ENCODE results near the gene ADAMTS7. TPM values are rescaled to one million over a fixed set of nuclear protein-coding genes. Genes with fewer than 3 reads are reported as not detected.

Gene ADAMTS7
- total and polyA plus RNA-seq, 2 of the 13 experiments (the other 11 are each of a cell fraction or from before 2014, with no cell fraction given), result 0.09 to 0.12 TPM

GRCh38 chr15:78740904-78741274 is 70.4 kb downstream of the ADAMTS7 start (continued):
- no peak for TF ChIP-seq ZNF615 (CRISPR knock-in tag; IDR thresholded peaks at IDR 0.05; ENCODE audit: borderline replicate concordance)
- TF ChIP-seq MED1 (CRISPR knock-in tag; IDR thresholded peaks at IDR 0.05), result no peak
- TF ChIP-seq NR2C2 (CRISPR knock-in tag; IDR thresholded peaks at IDR 0.05; ENCODE audit: borderline replicate concordance), result no peak
- TF ChIP-seq, protein P1, sequence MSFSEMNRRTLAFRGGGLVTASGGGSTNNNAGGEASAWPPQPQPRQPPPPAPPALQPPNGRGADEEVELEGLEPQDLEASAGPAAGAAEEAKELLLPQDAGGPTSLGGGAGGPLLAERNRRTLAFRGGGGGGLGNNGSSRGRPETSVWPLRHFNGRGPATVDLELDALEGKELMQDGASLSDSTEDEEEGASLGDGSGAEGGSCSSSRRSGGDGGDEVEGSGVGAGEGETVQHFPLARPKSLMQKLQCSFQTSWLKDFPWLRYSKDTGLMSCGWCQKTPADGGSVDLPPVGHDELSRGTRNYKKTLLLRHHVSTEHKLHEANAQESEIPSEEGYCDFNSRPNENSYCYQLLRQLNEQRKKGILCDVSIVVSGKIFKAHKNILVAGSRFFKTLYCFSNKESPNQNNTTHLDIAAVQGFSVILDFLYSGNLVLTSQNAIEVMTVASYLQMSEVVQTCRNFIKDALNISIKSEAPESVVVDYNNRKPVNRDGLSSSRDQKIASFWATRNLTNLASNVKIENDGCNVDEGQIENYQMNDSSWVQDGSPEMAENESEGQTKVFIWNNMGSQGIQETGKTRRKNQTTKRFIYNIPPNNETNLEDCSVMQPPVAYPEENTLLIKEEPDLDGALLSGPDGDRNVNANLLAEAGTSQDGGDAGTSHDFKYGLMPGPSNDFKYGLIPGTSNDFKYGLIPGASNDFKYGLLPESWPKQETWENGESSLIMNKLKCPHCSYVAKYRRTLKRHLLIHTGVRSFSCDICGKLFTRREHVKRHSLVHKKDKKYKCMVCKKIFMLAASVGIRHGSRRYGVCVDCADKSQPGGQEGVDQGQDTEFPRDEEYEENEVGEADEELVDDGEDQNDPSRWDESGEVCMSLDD (CRISPR knock-in tag; IDR thresholded peaks at IDR 0.05; ENCODE audit: borderline replicate concordance), result no peak
- TF ChIP-seq, protein P2, sequence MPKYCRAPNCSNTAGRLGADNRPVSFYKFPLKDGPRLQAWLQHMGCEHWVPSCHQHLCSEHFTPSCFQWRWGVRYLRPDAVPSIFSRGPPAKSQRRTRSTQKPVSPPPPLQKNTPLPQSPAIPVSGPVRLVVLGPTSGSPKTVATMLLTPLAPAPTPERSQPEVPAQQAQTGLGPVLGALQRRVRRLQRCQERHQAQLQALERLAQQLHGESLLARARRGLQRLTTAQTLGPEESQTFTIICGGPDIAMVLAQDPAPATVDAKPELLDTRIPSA (CRISPR knock-in tag; IDR thresholded peaks at IDR 0.05; ENCODE audit: borderline replicate concordance), result no peak
- TF ChIP-seq NR2F6 (IDR thresholded peaks at IDR 0.05), result no peak
- TF ChIP-seq NR2F6 (CRISPR knock-in tag; IDR thresholded peaks at IDR 0.05), result no peak
- TF ChIP-seq ZNF292 (CRISPR knock-in tag; IDR thresholded peaks at IDR 0.05; ENCODE audit: borderline replicate concordance, low read depth), result no peak
- TF ChIP-seq, protein P3, sequence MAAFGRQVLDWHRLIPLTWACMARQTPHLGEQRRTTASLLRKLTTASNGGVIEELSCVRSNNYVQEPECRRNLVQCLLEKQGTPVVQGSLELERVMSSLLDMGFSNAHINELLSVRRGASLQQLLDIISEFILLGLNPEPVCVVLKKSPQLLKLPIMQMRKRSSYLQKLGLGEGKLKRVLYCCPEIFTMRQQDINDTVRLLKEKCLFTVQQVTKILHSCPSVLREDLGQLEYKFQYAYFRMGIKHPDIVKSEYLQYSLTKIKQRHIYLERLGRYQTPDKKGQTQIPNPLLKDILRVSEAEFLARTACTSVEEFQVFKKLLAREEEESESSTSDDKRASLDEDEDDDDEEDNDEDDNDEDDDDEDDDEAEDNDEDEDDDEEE (CRISPR knock-in tag; IDR thresholded peaks at IDR 0.05), result no peak
- TF ChIP-seq ZNF891 (CRISPR knock-in tag; IDR thresholded peaks at IDR 0.05), result no peak
- no peak for TF ChIP-seq NFE2 (CRISPR knock-in tag; IDR thresholded peaks at IDR 0.05)
- TF ChIP-seq, protein P4, sequence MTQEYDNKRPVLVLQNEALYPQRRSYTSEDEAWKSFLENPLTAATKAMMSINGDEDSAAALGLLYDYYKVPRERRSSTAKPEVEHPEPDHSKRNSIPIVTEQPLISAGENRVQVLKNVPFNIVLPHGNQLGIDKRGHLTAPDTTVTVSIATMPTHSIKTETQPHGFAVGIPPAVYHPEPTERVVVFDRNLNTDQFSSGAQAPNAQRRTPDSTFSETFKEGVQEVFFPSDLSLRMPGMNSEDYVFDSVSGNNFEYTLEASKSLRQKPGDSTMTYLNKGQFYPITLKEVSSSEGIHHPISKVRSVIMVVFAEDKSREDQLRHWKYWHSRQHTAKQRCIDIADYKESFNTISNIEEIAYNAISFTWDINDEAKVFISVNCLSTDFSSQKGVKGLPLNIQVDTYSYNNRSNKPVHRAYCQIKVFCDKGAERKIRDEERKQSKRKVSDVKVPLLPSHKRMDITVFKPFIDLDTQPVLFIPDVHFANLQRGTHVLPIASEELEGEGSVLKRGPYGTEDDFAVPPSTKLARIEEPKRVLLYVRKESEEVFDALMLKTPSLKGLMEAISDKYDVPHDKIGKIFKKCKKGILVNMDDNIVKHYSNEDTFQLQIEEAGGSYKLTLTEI (CRISPR knock-in tag; conservative IDR thresholded peaks at IDR 0.05), result no peak
- no peak for TF ChIP-seq HDAC2 (CRISPR knock-in tag; IDR thresholded peaks at IDR 0.05)
